ENCODE results near the gene NKIRAS1.

DNA sequence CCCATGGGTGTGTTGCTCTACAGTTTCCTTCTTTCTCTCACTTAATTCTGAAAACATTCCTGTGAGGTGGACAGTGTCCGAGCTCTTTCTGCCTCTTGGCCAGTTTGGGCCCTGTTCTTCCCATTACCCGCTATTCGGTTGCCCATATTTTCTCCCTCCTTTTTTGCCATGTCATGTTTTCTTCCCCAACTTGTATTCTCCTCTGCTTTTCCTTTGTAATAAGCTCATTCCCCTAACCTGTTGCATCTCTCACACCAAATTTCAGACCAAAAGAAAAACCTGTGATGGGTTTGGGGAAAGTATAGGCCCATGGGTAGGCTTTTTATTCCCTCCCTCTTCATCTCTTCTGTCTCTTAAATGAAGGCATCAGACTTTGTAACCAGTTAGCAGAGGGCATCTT is 30.5 kb downstream of the NKIRAS1 start:
- TF ChIP-seq, protein P1, sequence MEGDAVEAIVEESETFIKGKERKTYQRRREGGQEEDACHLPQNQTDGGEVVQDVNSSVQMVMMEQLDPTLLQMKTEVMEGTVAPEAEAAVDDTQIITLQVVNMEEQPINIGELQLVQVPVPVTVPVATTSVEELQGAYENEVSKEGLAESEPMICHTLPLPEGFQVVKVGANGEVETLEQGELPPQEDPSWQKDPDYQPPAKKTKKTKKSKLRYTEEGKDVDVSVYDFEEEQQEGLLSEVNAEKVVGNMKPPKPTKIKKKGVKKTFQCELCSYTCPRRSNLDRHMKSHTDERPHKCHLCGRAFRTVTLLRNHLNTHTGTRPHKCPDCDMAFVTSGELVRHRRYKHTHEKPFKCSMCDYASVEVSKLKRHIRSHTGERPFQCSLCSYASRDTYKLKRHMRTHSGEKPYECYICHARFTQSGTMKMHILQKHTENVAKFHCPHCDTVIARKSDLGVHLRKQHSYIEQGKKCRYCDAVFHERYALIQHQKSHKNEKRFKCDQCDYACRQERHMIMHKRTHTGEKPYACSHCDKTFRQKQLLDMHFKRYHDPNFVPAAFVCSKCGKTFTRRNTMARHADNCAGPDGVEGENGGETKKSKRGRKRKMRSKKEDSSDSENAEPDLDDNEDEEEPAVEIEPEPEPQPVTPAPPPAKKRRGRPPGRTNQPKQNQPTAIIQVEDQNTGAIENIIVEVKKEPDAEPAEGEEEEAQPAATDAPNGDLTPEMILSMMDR (IDR thresholded peaks at IDR 0.05): no peak
- TF ChIP-seq EZH2 (IDR thresholded peaks at IDR 0.05; ENCODE audit: borderline replicate concordance, insufficient read depth, low read depth, low read length, poor library complexity, severe bottlenecking): no peak

Measured in B cell (primary cell).